Head of caudate nucleus (tissue), 42 donors: Measurements from ENCODE around the gene MED14.
A peak's percentile ranks its signal among the peaks of the same experiment; 100 is the strongest.
"Not testable (repeated sequence)": the region's sequence is repeated elsewhere in the genome, so short reads cannot be mapped to it uniquely, and the experiment has no call there.

Experiments
- DNase-seq, 42 donors: peaks; one replicate each; pipeline versions ENCODE4 v3.0.0 to v3.0.0-alpha.2; 2020 to 2021; ENCODE audit warnings: mixed read lengths in 7 of 42
- intact Hi-C: fragments of 100-400 bp; cut with DNase I; formaldehyde crosslinking; loops from one replicate; pipeline ENCODE4 v1.15.0; 2022

Gene MED14

GRCh38 chrX:40735325-40736169 is at the start of gene MED14:
MED14 (minus strand) TSS chrX:40735542; CDS start chrX:40735412, 130 bp downstream.
- intact Hi-C loops: loop anchor here (2.0 to 10.0 kb wide), 2 partner anchors 85 to 349 kb away; partner anchors contain the start of gene USP9X
- peak; percentile 71 to 95 (median 90) for DNase-seq

- DNase-seq: no peak
- intact Hi-C loops: no loop called here
These were observed 49.3 kb upstream of the MED14 start for GRCh38 chrX:40784516-40785151.

- DNase-seq, intact Hi-C loops: not testable (repeated sequence)
These were observed 47.4 kb upstream of the MED14 start for GRCh38 chrX:40782644-40783259.

GRCh38 chrX:40780951-40781350 is 45.6 kb upstream of the MED14 start:
- intact Hi-C loops: no loop called here
- no peak for DNase-seq

- peak in 3 of 42 donors; percentile 1 to 36 (median 4) for DNase-seq
- intact Hi-C loops: no loop called here
These were observed 44.7 kb upstream of the MED14 start for GRCh38 chrX:40780082-40780481.

- no peak for DNase-seq
- intact Hi-C loops: no loop called here
These were observed 43.7 kb upstream of the MED14 start for GRCh38 chrX:40778861-40779575.

GRCh38 chrX:40773809-40774208 is 38.5 kb upstream of the MED14 start:
- no peak for DNase-seq

GRCh38 chrX:40773188-40773587 is 37.8 kb upstream of the MED14 start:
- intact Hi-C loops: no loop called here
- no peak for DNase-seq

More at GRCh38 chrX:40773809-40774208, 38.5 kb upstream of the MED14 start:
- intact Hi-C loops: no loop called here

- intact Hi-C loops: no loop called here
- DNase-seq: no peak
These were observed 36.9 kb upstream of the MED14 start for GRCh38 chrX:40772290-40772689.

- no peak for DNase-seq
- intact Hi-C loops: no loop called here
These were observed 26.4 kb upstream of the MED14 start for GRCh38 chrX:40761762-40762161.

GRCh38 chrX:40759374-40759773 is 24.0 kb upstream of the MED14 start:
- no peak for DNase-seq
- intact Hi-C loops: no loop called here

- intact Hi-C loops: no loop called here
- DNase-seq: no peak
These were observed 21.7 kb upstream of the MED14 start for GRCh38 chrX:40757058-40757457.

- intact Hi-C loops: no loop called here
These were observed 20.2 kb upstream of the MED14 start for GRCh38 chrX:40755291-40756249.

GRCh38 chrX:40749681-40750494 is 14.5 kb upstream of the MED14 start:
- intact Hi-C loops: no loop called here
- DNase-seq: no peak

More at GRCh38 chrX:40755291-40756249, 20.2 kb upstream of the MED14 start:
- peak in 19 of 42 donors; percentile 1 to 53 (median 15) for DNase-seq

GRCh38 chrX:40748977-40749376 is 13.6 kb upstream of the MED14 start:
- intact Hi-C loops: no loop called here
- no peak for DNase-seq

- DNase-seq: no peak
- intact Hi-C loops: no loop called here
These were observed 11.2 kb upstream of the MED14 start for GRCh38 chrX:40746521-40746920.

- intact Hi-C loops: loop anchor here (10.0 kb wide), 1 partner anchor 349 kb away; the partner anchor contains the start of gene USP9X
These were observed 796 bp upstream of the MED14 start for GRCh38 chrX:40736170-40736505.

More at GRCh38 chrX:40736170-40736505, 796 bp upstream of the MED14 start:
- DNase-seq: peak in 1 of 42 donors; percentile 7
